Posterior cingulate gyrus (tissue), 11 donors: Measurements from ENCODE around the gene TMOD2.
A peak's percentile ranks its signal among the peaks of the same experiment; 100 is the strongest.

Experiments used
- DNase-seq, 10 donors: peaks; one replicate each; pipeline versions ENCODE4 v3.0.0 to v3.0.0-alpha.2; 2020 to 2021; ENCODE audit warnings: mixed read lengths in 3 of 10
- intact Hi-C: fragments of 100-400 bp; cut with DNase I; formaldehyde crosslinking; loops from one replicate; pipeline ENCODE4 v1.15.1; 2023

Gene TMOD2

DNA sequence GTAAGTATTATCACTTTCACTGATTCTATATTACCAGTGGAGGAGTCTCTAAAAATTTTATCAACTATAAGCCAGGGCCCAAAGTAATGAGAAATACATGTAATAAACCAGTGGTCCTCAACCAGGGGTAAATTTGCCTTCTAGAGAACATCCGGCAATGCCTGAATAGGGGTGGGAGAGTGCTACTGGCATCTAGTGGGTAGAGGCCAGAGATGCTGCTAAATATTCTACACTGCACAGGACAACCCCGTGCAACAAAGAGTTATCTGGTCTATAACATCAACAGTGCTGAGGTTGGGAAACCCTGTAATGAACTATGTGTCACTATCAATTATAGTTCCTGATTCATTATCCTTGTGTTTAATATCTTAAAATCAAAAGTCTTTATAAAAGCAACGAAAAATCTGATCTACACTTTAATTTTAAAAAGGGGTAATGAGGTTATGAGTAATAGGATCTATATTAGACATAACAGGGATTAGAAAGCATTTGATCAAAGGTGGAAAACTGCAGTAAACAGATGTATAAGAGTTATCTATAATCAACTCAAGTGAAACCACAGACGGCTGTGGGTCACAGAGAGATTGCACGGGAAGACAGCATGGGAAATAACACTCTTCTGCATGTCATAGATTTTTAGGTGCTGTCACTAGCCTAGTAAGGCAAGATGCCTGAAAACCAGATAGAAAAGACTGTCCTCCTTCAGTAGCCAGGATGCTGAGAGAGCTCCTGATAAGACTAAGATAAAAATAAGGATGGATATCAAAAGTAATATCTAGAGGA lies 16.0 kb upstream of the TMOD2 start:
- no peak for DNase-seq
- intact Hi-C loops: loop anchor here (5.0 kb wide), 1 partner anchor 42 kb away; no protein-coding TSS in a partner anchor

DNA sequence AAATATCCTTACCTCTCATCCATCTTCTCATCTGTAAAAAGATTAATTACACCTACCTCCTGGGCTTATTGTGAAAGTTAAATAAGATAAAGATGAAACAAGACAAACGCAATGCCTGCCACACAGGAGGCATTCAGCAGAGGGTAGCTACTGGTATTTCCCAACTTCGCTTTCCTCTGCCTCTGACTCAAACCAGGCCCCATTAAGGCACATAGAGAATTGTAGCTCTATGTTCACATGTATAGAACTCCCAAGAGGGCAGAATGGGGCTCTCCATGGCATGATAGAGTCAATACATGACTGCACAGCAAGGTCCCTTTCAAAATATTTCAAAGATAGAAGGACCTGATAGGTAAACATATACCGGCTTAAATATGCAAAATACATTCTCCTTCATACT lies 15.3 kb upstream of the TMOD2 start:
- intact Hi-C loops: loop anchor here (5.0 kb wide), 1 partner anchor 41 kb away; no protein-coding TSS in a partner anchor
- DNase-seq: no peak

DNA sequence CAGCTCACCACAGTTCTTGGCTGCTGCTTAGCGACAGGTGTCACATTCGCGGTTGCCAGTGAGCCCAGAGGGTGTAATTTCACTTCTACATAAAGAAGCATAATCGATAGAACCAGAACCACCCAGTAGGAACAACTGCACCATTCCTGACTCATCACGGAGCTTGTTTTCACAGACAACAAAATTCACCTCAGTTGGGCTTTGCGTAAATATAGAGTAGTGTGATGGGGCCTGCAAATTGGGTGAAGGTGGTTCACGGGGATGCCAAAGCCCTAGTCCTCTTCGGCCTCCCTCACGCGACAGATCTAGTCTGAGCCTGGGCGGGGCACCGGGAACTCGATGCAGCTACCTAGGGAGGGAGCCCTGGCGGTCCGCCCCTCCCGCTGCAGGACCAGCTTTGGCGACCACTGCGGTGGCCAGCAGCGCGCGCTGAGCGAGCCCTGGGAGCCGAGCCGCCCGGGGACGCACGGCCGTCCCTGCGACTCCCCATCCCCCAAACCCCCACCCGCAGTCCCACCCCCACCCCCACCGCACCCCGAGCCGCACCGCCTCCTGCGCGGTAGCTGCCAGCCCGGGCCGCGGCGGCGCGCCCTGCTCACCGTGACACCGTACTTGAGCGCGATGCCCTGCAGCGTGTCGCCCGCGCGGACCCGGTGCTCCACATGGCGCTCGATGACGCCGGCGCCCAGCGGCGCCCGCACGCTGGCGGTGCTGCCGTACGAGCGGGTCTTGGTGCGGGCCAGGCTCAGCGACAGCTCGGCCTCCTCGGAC lies 14.5 kb upstream of the TMOD2 start:
- peak in 9 of 10 donors; percentile 39 to 93 (median 49) for DNase-seq
- intact Hi-C loops: loop anchor here (5.0 kb wide), 1 partner anchor 40 kb away; no protein-coding TSS in a partner anchor

DNA sequence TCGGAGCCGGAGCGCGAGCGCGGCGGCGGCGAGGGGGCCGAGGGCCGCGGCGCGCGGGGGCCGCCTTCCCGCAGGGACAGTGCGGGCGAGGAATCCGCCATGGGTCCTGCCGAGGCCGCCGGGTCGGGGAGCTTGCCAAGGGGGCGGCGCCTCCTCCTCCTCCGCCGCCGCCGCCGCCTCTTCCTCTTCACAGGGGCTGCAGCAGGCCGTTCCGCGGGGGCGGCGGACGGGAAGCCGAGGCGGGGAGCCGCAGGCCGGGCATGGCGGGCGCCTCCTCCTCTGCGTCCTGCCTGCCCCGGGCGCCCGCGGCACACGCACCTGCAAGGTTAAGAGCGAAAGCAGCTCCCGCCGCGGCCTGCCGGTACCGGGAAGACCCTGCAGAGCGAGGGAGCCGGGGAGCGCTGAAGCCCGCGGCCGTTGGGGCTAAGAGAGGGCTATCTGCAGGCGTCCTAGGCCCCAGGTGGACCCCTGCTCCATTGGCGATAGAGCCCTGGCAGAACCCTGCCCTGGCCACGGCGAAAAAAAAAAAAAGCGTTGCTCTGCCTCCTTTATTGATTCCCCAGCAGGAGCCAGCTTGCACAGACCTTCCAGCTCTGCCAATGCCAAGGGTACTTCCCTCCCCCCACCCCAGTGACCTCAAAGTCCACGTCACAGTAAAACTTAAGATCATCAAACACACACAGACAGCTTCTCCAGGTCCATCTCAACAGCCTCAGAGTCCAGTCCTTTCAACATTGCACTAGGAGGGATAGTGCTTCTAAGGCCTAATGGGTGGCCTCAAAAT lies 13.7 kb upstream of the TMOD2 start, which contains the start of gene LYSMD2:
Gene LYSMD2 (minus strand): TSS at position 134 of the 784 bp plus-strand sequence. CDS start 33 bp downstream, at position 101.
- DNase-seq: peak; percentile 48 to 95 (median 68)
- intact Hi-C loops: loop anchor here (5.0 kb wide), 1 partner anchor 40 kb away; no protein-coding TSS in a partner anchor

DNA sequence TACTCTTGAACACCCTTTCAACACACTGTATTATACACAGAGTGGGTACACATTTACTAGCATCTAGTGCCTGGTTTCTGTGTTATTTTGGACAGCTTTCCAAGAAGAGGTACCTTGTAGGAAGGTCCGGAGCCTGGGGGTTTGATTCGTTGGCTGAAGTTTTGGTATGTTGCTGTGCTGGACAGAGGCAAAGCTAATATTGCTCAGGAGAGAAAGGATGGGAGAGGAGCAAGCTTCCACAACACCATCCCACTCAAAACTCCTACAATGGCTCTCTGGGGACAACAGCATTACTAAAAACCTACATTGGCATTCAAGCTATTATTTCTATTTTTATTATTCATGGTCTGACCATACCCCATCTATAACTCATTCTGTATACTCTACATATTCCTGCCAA lies 12.8 kb upstream of the TMOD2 start:
- intact Hi-C loops: loop anchor here (5.0 kb wide), 1 partner anchor 39 kb away; no protein-coding TSS in a partner anchor
- DNase-seq: no peak

DNA sequence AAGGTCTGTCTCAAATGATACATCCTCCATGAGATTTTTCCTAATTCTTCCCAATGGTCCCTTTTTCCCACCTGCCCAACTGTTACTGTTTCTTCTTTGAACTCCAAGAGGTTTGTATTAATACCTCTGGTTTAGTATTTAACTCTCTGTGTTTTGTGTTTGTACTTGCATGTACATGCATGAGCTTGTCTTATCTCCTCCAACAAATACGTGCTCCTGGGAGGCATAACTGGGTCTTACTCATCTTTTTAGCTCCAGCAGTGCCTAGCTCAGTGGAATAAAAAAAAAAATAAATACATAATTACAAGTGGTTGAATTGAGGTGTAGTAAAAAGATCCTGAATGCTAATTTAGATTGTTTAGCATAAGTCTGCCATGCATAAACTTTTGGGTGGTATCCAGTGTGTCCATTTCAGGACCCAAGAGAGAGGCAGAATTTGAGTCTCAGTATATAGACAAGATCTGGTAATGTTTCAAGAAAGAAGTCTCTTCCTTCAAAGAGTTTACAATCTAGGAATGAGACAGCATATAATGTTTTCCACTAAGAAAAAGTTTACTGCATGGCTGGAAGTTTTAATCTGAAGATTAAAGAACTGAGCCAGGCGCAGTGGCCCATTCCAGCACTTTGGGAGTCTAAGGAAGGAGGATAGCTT lies 12.2 kb upstream of the TMOD2 start:
- intact Hi-C loops: loop anchor here (5.0 kb wide), 1 partner anchor 38 kb away; no protein-coding TSS in a partner anchor
- DNase-seq: no peak

DNA sequence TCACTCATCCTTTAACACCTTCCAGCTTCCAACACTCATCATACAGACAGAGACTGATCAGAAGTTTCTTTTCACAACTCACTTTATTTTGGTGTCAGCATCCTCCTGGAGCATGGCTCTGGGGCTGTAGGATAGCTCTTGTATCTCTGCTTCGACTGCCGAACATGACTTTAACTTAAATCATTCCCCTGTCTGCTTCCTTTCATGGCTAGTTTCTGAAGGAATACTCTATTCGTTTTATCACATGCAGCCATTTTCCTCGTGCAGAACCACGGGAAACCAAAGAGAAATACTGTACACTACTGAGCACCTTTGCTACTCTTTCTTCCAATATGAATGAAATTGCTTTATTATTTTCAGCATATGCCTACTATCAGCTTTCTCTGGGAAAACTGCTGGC lies 2.1 kb upstream of the TMOD2 start:
- intact Hi-C loops: no loop called here
- no peak for DNase-seq

DNA sequence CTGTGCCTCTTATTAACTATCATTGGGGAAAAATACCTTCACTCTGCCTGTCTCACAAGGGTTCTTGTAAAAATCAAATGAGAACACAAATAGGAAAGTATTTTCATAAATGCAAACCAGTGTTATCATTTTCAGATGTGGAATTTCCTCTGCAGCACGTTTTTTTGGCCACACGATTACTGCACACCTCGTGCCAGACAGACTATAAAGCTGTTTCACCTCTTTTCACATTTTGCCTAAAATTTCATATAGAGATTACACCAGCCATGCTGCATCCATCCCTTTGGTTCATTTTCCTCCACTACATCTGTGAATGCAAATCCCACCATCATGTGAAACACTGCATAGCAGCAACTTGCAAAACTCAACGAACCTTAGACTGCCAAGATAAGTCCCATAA lies 1.2 kb upstream of the TMOD2 start:
- intact Hi-C loops: loop anchor here (2.0 to 5.0 kb wide), 2 partner anchors 27 to 128 kb away; partner anchors contain the start of gene DMXL2
- DNase-seq: no peak

DNA sequence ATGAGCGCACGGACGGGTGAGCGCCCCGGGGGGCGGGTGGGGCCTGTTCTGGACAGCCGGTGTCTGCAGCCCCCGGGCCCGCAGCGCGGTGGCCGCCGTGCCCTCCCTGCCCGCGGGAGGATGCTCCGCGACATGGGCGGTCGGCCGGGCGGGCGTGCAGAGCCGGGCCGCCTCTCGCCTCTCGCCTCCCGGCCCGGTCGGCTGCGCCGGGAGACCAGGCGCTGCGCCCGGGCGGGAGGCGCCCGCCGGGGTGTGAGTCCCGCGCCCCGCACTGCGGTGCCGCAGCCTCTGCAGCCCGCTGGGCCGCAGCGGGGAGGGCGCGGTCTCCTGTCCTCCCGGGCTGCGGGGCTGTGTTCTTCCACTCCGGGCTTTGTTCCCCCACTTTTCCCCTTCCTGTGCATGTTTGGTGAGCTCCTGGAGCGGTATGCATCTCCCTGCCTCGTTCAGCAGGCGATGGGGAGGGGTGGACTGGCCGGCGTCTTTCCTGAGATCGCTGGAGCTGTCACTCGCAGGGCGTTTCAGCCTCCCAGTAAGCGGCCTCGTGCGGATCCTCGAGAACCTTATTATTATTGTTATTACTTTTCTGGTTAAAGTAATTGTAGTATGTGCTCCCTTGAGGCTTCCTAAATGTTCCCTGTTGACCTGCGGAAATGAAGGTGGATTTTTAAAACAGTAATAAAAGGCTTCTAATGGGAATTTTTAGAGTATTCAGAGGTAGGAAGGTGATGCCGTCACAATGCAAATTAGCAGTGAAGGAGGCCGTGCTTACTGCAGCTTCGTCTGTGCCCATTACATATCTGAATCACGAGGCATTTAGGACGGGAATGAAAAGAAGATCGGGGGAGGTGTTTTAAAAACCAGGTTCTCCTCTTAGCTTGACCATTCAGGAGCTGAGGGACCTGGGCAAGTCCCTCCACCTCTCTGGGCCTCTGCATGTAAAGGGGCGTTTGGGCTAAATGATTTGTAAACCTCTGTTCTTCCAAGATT lies 593 bp downstream of the TMOD2 start:
- intact Hi-C loops: loop anchor here (2.0 to 5.0 kb wide), 2 partner anchors 25 to 130 kb away; partner anchors contain the start of gene DMXL2
- DNase-seq: peak in 8 of 10 donors; percentile 36 to 91 (median 56)

DNA sequence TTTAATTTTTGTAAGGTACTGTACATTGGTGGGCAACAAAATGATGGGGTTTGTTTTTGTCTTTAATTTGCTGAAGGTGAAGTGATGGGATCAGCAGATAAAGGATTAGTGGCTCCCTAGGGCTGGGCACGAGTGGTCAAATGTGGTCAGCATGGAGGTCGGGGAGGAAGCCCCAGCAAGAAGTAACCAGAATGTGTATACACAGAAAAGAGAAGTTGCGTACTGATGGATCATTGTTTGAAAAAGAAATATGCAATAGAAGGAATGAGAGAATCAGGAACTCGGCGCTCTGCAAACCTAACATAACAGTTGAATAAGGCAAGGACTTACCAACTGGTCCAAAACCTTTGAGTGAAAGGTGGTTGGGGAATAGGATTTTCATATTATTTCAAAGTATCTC lies 1.5 kb downstream of the TMOD2 start:
- no peak for DNase-seq
- intact Hi-C loops: loop anchor here (5.0 kb wide), 1 partner anchor 131 kb away; the partner anchor contains the start of gene DMXL2

DNA sequence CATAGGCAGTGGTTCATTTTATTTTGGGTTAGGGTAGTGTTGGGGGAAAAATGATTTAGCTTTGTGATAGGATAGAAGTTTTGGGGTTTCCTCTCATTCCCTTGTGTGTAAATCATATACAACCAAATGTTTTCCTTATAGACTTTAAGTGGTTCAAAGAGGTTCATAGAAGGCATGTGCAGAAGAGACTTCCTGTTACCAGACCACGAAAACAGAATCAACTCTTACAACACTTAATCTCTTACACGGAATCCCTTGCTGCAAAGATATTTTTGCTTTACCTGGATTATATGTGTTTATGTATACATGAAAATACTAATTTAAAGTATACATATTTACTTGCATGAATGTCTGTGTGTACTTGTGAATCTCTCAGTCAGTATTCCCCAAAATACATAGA lies 2.9 kb downstream of the TMOD2 start:
- no peak for DNase-seq
- intact Hi-C loops: loop anchor here (5.0 kb wide), 1 partner anchor 132 kb away; the partner anchor contains the start of gene DMXL2

DNA sequence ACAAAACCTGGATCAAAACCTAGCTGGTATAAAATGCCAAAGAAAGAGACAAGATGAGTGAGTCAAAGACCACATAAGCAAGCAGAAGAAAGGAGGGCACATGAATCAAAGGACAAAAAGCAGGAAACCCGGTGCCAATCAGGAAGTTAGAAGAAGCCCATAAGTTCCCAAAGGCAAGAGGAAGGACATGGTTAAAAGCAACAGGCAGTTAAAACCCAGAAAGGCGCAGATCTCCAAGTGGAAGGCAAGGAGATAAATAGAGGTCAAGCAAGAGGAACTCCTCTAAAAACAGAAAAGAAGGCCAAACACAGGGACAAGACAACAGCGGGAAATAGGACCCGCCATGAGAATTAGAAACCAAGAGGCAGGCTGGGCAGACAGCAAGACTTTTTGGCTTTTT lies 4.4 kb downstream of the TMOD2 start:
- DNase-seq: no peak
- intact Hi-C loops: no loop called here

DNA sequence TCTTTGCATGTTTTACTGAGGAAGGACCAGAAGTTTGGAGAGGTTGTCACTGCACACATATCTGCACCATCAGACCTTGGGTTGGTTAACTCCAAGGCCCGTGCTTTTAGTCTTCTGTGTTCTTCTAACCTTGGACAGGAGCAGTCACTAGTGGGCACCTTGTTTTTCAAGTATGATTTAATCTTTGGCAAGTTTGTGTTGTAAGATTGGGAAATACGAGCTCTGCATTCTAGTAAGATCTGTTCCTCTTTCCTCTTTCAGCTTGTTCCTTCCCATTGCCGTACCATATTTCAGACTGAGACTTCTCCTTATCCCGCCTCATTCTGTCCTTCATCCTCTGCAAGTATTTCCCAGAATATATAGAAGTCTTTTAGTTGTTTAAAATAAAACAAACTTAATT lies 5.1 kb downstream of the TMOD2 start:
- intact Hi-C loops: no loop called here
- no peak for DNase-seq

DNA sequence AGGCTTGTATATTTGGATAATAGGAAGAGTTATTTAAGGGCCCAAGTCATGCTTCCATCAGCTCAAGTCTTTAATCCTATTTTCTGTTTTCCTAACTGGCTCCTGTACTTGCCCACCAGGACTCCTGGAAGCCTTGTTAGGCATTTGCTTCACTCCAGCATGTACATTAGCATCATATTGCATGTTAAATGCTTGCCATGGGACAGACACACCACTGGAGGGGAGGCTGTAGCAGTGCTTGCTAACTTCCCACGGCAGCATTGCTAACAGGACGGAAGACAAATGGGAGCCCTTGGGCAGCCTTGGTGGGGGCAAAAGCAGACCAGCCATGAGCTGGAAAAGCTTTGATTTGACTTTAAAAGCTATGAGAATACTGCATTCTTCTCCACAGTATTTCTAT lies 6.1 kb downstream of the TMOD2 start:
- no peak for DNase-seq
- intact Hi-C loops: no loop called here

DNA sequence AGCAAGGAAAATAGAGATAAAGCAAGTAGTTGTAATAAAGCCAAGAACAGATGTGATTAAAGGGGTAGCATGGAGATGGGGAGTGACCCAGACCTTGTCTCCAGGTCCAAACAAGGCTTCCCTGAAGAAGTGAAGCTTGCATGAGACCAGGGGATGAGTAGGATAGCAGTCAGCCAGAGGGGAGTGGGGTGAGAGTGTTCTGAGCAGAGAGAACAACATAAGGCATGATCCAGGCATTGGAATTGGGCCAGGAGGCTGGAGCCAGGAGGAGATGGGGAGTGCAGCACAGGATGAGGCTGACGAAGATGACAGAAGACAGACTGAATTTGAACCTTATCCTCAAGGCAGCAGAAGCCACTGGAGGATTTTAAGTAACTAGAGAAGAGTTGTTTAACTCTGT lies 7.2 kb downstream of the TMOD2 start:
- DNase-seq: peak in 8 of 10 donors; percentile 38 to 90 (median 64)
- intact Hi-C loops: no loop called here

DNA sequence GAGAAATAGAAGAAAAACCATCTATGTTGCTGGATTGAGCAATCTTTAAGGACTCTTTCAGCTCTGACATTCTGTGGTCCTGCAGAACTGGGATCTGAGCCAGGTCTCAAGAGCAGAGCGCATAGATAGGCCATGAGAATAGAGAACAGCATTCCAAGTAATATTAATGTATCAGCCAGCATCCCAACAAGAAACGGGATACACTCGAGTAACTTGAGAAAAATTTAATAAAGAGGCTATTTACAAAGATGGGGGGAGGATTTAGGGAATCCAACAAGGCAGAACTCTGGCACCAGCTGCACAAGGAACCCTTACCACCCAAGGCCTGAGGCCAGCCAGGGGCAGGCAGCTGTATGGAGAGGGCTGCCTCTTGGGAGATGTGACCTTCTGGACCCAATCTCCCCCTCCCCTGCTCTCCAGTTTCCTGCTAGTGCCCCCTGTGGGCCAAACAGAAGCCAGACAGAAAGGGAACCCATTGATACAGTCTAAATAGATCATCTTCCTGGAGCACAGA lies 8.2 kb downstream of the TMOD2 start:
- intact Hi-C loops: no loop called here
- peak in 1 of 10 donors; percentile 69 for DNase-seq

DNA sequence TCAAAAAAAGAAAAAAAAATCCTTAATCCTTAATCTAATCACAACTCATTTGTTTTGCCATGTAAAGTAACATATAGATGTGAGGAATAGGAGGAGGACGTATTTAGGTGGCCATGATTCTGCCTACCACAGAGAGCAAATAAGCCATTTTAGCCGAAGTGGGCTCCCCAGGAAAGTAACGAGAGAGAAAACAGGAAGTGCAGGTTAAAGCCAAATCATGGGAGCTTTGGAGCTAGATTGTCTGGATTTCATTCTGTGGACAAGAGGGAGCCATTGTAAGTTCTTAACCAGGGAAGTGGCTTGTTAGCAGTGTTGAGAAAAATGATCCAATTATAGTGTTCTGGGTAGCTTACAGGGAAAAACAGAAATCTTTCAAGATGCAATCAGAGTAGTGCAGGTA lies 9.4 kb downstream of the TMOD2 start:
- intact Hi-C loops: no loop called here
- no peak for DNase-seq

DNA sequence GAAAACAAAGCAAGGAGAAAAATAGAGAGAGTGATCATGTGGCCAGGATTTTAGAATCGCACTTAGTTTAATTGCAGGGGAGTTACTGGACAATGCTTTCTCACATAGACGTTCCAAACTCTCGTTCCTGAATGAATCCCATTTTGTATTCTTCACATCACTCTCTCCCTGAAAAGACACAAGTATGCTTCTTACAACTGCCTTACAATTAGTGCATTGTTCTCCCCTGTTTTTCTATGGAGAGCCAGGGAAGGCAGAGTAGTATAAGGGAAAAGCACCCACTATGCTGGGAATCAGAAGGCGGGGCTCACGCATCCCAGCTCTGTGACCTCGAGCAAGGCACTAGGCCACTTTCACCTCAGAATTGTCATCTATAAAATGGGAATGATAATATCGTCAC lies 14.4 kb downstream of the TMOD2 start:
- DNase-seq: peak in 1 of 10 donors; percentile 76
- intact Hi-C loops: no loop called here
